LNCAP (cell line): Measurements from ENCODE around the gene FOXN3.

Experiments used
- TF ChIP-seq, protein P1 (sequence below): fragments of 450-650 bp; IDR thresholded peaks from 2 replicates; pipeline ENCODE4 v1.5.1; 2017; ENCODE audit warnings: mild to moderate bottlenecking

Gene FOXN3

DNA sequence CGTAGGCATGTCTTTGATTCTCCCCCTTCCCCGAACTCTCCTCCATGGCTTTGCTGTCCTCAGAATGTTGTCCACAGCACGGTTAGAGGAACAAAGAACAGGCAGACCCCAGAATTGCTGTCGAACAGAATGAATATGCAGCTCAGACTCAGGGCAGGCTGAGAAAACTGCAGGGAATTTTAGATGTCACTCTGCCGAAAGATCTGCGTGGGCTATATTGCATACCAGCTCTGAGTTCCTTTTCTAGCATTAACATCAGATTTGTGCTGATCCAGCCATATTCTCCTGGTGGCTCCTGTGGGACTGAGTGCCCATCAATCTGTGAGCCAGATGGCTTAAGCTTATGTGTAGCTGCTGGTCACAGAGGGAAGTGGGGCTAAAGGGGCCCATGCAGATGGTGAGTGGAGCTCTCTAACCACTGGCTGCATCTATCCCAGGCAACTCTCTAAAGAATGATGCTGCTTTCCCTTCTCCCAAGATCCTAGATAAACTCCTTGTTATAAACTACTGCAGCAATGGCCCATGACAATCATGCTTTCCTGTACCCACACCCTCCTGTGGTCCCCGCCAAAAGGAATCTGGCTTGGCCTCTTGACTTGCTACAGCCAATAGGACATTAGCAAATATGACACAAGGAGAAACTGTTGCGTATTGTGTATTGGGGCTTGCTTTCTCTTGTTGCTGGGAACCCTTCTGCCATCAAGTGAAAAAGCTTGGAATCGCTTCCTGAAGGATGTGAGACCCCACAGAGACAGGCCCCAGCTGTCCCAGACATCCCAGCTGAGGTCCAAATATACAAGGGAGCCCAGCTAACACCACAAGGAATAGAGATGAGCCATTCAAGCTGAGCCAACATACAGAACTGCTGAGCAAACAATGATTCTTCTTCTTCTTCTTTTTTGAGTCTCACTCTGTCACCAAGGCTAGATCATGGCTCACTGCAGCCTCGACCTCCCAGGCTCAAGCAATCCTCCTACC lies 101.3 kb downstream of the FOXN3 start:
- TF ChIP-seq, protein P1, sequence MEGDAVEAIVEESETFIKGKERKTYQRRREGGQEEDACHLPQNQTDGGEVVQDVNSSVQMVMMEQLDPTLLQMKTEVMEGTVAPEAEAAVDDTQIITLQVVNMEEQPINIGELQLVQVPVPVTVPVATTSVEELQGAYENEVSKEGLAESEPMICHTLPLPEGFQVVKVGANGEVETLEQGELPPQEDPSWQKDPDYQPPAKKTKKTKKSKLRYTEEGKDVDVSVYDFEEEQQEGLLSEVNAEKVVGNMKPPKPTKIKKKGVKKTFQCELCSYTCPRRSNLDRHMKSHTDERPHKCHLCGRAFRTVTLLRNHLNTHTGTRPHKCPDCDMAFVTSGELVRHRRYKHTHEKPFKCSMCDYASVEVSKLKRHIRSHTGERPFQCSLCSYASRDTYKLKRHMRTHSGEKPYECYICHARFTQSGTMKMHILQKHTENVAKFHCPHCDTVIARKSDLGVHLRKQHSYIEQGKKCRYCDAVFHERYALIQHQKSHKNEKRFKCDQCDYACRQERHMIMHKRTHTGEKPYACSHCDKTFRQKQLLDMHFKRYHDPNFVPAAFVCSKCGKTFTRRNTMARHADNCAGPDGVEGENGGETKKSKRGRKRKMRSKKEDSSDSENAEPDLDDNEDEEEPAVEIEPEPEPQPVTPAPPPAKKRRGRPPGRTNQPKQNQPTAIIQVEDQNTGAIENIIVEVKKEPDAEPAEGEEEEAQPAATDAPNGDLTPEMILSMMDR = no peak

DNA sequence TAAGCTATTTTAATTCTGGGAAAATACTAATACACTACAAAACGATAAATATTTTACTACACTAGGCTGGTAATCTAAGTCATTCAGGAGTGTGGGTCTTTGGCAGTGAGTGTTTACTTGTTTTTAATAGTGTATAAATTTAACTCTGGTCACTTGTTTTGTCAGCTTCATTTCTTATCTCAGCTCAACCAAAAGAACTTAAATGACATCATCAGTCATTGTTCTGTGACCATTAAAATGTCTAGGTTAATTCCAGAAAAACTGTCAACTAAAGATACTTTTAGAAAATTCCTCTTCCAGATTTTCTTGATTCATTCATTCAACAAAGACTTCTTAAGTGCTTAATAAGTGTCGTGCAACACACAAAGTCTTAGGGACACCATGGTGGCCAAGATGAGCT lies 102.8 kb downstream of the FOXN3 start:
- TF ChIP-seq, protein P1 = no peak

- TF ChIP-seq, protein P1 = no peak
Measured at GRCh38 chr14:89312932-89313331, 104.1 kb downstream of the FOXN3 start.

- TF ChIP-seq, protein P1 = no peak
Measured at GRCh38 chr14:89310211-89310610, 106.8 kb downstream of the FOXN3 start.

DNA sequence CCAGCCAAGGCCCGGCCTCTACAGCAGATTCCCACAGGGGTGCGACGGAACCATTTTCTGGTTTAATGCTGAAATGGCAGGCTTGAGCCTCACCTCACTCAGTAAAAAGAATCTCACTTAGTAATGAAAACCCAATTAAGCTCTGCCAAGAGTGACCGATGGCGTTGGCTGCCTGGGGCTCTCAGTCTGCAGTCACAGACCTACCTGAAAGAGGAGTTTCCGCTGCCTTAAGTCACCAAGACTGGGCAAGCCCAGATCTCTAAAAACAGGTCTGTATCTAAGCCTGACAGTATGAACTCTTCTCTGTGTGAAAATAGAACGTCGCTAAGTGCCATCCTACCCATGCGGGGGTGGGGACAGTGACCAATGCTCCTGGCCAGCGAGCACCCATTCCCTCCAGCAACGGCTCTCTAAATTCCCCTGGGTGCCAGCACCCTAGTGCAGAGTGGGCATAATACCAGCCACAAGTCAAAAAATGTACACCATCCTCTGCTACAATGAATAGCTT lies 107.3 kb downstream of the FOXN3 start:
- TF ChIP-seq, protein P1 = no peak

GRCh38 chr14:89308232-89308959 lies 108.6 kb downstream of the FOXN3 start:
- TF ChIP-seq, protein P1 = no peak

GRCh38 chr14:89307409-89307808 lies 109.6 kb downstream of the FOXN3 start:
- TF ChIP-seq, protein P1 = no peak
